Medulla oblongata (tissue), 1 donor: Measurements from ENCODE around the gene CDK14.

ENCODE experiments used
- DNase-seq: peaks from one replicate; pipeline ENCODE4 v3.0.0-alpha.2; 2015; ENCODE audit errors: extremely low spot score

The CDK14 gene

DNA sequence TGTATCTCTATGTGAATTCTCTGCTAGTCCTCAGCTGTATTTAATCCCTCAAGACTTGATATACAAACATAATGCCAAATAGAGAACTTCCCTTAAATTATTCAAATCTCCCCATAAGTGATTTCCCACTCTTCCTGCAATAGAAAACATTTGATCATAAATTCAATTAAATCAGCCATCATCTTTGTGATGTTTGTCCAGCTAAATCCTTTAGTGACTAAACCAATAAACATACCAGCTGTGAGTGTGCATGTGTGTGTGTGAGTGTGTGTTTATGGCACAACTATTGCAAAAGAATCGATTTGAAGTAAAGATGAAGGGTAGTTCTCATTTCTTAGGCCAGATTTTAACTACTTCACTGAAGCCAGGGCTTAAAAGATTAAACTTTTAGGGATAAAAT, 492.6 kb downstream of the CDK14 start:
- DNase-seq = no peak

- peak; percentile 39 for DNase-seq
Observed at GRCh38 chr7:91089382-91089963, 493.4 kb downstream of the CDK14 start.

GRCh38 chr7:91090684-91091083, 494.6 kb downstream of the CDK14 start:
- DNase-seq = no peak

- no peak for DNase-seq
Observed at GRCh38 chr7:91091631-91092030, 495.5 kb downstream of the CDK14 start.

DNA sequence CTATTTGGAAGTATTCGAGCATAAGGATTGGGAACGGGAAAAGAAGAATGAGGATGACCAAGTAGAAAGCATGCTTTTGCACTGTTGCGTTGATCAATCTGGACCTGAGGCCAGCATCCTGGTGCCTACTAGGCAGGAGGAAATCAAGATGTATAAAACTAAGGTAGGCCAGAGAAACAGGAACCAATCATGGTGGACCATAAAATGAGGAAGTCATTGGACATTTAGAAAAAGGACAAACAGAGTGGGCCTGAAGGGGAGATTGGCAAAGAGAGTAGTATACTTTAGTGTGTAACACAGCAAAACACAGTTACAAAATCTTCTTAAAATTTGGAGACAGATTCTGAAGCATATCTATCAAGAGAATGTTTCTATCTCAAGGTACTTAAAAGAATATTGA, 497.1 kb downstream of the CDK14 start:
- no peak for DNase-seq

- no peak for DNase-seq
Observed at GRCh38 chr7:91098566-91098965, 502.4 kb downstream of the CDK14 start.

- DNase-seq = no peak
Observed at GRCh38 chr7:91103363-91103762, 507.2 kb downstream of the CDK14 start.

DNA sequence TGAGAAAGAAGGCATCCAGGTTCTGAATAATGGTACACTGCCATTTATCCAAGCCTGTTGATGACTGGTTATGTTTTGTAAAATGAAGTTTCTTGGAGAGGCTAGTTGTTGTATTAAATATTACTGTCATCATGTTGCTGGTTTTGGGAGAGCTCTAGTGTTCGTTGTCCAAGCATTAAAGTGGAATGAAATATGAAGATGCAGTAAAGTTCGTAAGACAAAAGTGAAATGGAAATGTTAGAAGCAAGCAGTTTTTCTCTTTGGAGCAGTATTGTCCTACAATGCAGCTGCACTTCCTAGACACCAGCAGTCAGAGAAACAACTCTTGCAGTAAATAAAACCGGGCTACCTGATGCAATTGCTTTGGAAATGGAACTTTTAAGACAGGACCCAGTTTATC, 511.3 kb downstream of the CDK14 start:
- no peak for DNase-seq

GRCh38 chr7:91109200-91109599, 513.1 kb downstream of the CDK14 start:
- DNase-seq = no peak

GRCh38 chr7:91112902-91113341, 516.8 kb downstream of the CDK14 start:
- DNase-seq = no peak

DNA sequence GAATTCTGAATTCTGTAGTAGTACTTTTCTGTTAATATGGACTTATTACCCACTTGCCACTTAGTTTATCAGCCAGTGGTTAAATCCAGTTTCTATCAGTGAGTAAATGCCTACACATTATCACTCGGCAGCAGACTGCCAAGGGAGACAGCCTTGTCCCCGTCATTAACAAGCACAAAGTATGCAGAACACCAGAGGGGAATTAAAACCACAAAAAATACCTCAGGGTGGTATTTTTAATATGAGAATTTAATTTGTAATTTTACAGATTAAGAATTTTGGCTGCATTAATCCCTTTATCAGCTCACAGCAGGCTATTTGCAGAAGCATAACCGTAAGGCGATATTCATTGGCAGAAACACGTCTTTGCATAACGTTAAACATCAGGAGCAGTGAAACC, 518.1 kb downstream of the CDK14 start:
- no peak for DNase-seq

GRCh38 chr7:91126762-91127161, 530.6 kb downstream of the CDK14 start:
- DNase-seq = no peak

DNA sequence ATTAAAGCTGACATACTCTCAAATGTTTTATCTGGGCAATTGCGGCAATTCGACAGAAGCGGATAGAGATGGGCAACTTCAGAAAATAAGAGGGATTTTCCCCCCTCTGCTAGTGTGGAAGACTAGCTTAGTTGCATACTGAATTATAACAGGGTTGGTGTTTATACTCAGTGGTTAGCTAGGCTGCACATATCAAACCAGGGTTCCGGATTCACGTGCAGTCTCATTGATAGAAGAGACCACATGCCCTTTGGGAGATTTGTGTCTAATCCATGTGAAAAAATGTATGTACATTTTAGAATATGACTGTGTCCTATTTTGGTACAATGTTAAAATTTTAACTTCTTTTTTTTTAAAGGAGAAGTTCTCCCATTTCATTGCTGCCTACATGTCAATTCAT, 531.2 kb downstream of the CDK14 start:
- no peak for DNase-seq

DNA sequence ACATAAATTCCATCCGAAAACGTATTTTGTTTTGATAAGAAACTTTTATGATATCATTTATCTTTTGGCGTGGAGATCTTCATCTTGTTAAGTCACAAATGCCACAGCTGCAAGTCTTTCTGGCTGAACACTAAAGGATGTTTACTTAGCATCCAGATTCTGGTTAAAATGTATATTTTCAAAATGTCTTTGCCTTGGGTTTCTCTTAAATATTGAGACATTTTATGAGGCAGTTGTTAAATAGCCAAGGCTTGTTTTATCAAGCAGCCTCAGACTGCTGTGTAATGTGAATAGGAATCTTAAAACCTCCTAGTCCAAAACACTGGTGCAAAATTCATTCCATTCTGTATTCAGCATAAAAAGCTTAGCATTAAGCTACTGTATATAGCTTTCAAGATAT, 531.8 kb downstream of the CDK14 start:
- DNase-seq = no peak

DNA sequence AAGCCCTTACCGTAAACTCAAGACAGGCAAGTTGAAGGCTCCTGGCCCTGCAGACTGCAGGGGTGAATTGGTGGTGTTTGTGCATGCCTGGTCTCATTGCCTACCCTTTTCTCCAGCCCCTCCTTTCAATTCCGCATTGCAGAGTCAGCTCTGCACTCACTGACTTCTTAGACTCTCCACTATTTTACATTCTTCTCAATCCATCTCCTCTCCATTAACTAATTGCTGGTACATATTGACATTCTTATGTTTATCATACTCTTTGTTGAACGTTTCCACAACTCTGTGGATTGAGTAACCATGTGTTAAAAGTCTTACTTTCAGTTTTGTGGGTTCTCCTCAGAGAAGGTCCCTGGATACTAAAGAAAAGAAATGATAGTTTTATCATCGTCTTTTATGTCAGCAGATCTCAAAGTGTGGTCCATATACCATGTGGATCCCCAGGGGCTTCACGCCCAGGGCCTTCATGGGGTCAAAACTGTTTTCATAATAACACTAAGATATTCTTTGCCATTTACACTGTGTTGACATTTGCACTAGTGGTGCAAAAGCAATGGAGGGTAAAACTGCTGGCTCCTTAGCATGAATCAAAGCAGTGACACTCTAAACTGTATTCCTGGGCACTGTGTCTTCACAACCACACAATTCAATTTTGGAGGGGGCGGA, 532.7 kb downstream of the CDK14 start:
- DNase-seq = no peak

DNA sequence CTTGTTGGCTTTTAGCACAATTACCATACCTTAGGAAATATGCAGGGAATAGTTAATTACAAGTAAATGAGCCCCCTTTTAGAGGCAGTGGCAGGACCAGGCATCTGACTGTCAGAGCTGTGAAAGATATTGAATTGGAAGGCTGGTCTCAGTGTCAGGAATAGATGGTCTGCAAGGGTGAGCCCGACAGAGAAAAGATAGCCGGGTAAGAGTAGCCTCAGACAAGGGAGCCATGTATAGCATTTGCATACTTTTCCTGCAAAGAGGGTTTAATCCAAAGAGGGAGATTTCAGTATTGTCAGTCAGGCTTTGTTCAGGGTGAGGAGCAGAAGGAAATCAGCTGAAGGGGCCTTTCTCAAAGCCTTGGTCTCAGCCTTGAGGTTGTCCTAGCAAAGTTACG, 539.2 kb downstream of the CDK14 start:
- DNase-seq = no peak

DNA sequence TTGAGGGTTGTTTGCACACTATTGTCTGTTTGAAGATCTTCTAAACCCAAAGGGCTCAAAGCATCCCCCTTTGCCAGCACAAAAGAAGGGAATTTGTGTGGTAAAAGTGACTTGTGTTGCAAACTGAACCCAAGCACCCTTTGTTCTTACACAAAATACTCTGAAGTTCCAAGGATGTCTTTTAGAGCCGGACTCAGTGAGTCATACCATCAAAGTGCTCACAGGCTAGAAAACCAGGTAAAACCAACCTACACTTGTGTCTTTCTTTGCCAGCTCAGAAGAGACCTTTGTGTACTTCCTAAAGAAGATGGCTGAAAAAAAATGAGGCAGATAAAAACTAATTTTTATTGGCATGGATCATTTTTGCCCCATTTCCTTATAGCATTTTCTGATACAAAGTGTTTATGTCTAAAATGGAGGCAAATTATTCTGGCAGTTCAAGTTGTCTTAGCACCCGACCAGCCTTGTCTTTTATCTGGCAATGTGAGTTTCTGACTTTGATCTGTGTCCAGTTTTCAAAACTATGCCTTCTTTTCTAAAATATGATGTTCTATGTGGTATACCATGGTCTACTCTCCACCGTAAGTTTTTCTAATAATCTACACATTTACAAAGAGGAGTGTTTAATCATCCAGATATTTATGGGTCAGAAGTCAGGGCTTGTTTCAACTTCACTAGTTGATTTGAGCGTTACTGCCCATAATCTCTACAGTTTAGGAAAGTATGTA, 539.7 kb downstream of the CDK14 start:
- no peak for DNase-seq

DNA sequence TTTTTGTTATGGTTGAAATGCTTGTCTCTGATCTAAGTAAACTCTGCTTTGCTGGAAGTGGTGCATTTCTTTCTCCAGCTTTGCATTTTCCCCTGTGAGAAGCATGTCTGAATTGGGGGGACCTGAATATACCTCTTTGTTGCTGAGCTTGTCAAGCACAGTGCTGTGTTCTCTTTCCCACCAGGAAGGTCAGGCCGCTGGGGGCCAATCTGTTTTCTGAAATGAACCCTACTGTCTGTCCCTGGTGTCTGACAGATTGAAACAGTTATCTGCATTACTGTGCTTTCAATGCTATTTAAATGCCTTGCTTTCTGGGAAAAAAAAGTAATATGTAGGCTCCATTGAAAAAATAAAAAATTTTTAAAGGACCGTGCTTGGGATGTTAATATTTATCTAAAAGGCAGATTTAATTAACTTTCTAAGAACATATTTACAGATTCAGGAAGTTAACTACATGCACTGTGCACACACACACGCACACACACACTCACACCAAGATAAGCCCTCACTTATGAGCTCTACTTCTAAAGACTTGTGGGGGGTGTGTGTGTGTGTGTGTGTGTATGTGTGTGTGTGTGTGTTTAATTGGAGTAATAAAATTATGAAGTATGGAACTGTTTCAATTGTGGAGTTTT, 541.1 kb downstream of the CDK14 start:
- DNase-seq = no peak

GRCh38 chr7:91137788-91138368, 541.8 kb downstream of the CDK14 start:
- DNase-seq = no peak

DNA sequence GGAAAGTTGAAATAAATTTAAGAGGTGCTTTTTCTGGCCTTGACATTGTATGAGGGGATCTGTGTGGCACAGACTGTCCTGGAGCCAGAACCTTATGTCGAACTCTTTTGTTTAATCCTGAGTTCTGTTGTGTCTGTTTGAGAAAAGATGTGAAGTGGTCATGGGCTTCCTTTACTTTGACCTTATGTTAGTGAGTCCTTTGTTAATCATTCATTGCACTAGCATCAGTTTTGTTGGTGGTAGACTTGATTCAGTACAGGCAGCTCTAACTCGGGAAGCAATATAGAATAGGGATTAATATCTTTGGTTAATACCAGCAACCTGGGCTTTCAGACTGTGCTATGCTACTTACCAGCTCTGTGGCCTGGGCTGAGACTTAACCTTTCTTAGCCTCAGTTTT, 544.2 kb downstream of the CDK14 start:
- no peak for DNase-seq

- DNase-seq = no peak
Observed at GRCh38 chr7:91140982-91141381, 544.9 kb downstream of the CDK14 start.

GRCh38 chr7:91142743-91143142, 546.6 kb downstream of the CDK14 start:
- DNase-seq = no peak
